Spleen (tissue), 7 donors: ENCODE results near the gene HNRNPA2B1.

ENCODE experiments used
- POLR2AphosphoS5 ChIP-seq, 3 donors: sonication (generic); formaldehyde crosslinking; IDR thresholded peaks; one replicate each; pipeline ENCODE4 v1.5.1; 2017; ENCODE audit warnings: antibody characterized with exemption in 3 of 3
- TF ChIP-seq, protein P1 (sequence below), 11 experiments: fragments of 200-600 bp in 7 of 11; fragments of 450-650 bp in 4 of 11; sonication (generic) in 4 of 11; IDR thresholded peaks in 8 of 11; conservative IDR thresholded peaks in 3 of 11; 1 replicate in 7 of 11; 2 replicates in 4 of 11; pipeline versions ENCODE4 v1.4.0 to v1.8.0; 2016 to 2021; ENCODE audit warnings: antibody characterized with exemption in 11 of 11, inconsistent platforms in 4 of 11, mild to moderate bottlenecking in 1 of 11
- donor health status: DM: no; HTN: no; CAD: no; lungs with moderate emphysema.
- donor health status: DM: no; HTN: no; CAD: no.
- donor health status: DM: no; HTN: no; CAD: no.

DNA sequence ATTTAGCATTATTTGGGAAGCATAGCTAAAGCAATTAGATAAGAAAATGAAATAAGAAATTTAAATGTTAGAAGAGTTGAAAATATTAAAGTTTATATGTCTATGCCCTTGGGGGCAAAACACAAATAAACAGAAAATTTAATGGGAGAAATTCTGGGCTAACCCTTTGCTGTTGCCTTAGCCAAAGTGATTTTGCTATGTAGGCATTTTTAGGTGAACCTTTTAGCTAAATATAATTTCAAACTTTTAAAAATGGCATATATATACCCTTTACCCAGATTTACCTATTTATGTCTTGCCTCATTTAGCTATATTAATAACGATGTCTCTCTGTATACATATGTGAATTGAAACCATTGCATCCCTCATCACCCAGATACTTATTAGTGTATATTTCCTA is 28.5 kb downstream of the HNRNPA2B1 start:
- no peak for TF ChIP-seq POLR2AphosphoS5 (IDR thresholded peaks at IDR 0.05)
- TF ChIP-seq, protein P1, sequence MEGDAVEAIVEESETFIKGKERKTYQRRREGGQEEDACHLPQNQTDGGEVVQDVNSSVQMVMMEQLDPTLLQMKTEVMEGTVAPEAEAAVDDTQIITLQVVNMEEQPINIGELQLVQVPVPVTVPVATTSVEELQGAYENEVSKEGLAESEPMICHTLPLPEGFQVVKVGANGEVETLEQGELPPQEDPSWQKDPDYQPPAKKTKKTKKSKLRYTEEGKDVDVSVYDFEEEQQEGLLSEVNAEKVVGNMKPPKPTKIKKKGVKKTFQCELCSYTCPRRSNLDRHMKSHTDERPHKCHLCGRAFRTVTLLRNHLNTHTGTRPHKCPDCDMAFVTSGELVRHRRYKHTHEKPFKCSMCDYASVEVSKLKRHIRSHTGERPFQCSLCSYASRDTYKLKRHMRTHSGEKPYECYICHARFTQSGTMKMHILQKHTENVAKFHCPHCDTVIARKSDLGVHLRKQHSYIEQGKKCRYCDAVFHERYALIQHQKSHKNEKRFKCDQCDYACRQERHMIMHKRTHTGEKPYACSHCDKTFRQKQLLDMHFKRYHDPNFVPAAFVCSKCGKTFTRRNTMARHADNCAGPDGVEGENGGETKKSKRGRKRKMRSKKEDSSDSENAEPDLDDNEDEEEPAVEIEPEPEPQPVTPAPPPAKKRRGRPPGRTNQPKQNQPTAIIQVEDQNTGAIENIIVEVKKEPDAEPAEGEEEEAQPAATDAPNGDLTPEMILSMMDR (IDR thresholded peaks at IDR 0.05 in 8 of 11, conservative IDR thresholded peaks at IDR 0.05 in 3 of 11): no peak
